ENCODE measurements around the gene ASB5.

GRCh38 chr4:176223561-176223960 is 45.5 kb downstream of the ASB5 start:
- TF ChIP-seq CTCF (IDR thresholded peaks at IDR 0.05) (no peak), POLR2A (IDR thresholded peaks at IDR 0.05) (no peak)

Measured in stomach (tissue), 4 donors.